ENCODE measurements around the gene BAAT.

The BAAT gene

GRCh38 chr9:101311758-101312420 lies 72.9 kb downstream of the BAAT start:
- DNase-seq: no peak

GRCh38 chr9:101311191-101311590 lies 73.6 kb downstream of the BAAT start:
- no peak for DNase-seq

All from activated naive CD4-positive, alpha-beta T cell (primary cell).